HG03196 (cell line): ENCODE measurements around the gene TTC27.
A peak's percentile ranks its signal among the peaks of the same experiment; 100 is the strongest.

Experiments
- ATAC-seq: cut with Tn5 transposase; IDR thresholded peaks from one replicate; pipeline ENCODE4 v1.9.1; 2021; ENCODE audit not compliant: unreplicated experiment

TTC27 gene

DNA sequence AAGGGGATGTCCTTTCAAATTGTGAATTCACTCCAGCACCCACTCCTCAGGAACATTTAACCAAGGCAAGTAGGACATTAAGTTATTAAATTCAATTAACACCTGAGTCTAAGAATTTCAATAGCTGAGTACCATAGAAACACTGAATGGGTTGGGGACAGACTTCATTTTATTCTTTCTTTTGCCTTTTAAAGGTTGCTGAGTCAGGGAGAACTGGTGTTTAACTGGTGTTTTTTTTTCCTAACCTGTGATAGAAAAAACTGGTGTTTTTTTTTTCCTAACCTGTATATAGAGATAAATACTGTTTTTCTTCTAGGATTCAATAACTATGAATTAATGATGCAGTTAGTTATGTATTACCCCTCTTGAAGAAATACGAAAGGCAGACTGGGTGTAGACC lies 38.9 kb downstream of the TTC27 start:
- ATAC-seq: no peak

DNA sequence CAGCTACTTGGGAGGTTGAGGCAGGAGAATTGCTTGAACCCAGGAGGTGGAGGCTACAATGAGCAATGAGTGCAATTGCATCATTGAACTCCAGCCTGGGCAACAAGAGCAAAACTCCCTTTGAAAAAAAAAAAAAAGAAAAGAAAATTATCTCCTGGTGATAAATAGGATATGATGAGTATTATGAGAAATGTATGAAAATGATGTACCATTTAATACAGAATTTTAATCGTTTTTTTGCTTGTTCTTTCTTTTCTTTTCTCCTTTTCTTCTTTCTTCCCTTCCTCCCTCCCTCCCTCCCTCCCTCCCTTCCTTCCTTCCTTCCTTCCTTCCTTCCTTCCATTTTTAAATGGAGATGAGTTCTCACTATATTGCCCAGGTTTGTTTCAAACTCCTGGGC lies 40.4 kb downstream of the TTC27 start:
- no peak for ATAC-seq

DNA sequence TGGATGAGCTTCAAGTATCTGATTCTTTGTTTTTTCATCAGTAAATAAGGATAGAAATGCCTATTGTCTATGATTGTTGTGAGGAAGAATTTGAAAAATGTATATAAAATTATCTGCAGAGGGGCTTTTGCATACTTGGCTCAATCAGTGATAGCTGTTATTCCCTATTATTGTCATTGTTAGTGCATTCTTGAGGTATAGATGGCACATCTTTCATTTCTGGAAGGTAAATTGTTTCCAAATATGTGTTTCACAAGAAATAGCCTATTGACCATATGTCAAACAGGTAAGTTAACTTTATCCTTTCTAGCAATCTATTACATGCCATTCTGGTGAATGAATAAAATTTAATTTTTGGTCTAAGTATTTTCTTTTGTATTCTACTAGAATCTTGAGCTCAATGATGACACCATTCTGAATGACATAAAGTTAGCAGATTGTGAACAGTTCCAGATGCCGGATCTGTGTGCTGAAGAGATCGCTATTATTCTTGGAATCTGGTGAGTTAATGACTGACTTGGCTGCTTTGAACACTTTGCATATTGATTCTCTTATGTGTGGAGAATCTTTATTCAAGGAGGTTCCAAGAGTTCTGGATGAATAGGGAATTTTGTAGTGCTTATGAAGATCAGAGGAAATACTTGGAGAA lies 44.2 kb downstream of the TTC27 start:
- ATAC-seq: no peak

DNA sequence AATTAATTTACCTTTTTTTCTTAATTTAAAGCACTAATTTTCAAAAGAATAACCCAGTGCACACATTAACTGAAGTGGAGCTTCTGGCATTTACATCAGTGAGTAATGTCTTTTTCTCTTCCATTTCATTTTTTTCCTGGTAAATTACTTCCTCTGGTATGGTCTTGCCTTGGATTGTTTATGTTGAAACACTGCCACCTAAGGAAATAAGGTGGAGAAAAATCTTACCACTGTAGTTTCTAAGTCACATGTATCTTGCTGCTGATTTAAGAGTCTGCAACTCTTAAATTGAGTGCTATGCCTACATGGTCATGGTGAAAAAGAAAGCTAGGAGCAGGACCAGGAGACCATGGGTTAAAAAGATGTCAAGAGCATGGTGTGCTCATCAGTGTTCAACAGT lies 51.0 kb downstream of the TTC27 start:
- ATAC-seq: no peak

GRCh38 chr2:32680942-32681341 lies 53.1 kb downstream of the TTC27 start:
- ATAC-seq: no peak

DNA sequence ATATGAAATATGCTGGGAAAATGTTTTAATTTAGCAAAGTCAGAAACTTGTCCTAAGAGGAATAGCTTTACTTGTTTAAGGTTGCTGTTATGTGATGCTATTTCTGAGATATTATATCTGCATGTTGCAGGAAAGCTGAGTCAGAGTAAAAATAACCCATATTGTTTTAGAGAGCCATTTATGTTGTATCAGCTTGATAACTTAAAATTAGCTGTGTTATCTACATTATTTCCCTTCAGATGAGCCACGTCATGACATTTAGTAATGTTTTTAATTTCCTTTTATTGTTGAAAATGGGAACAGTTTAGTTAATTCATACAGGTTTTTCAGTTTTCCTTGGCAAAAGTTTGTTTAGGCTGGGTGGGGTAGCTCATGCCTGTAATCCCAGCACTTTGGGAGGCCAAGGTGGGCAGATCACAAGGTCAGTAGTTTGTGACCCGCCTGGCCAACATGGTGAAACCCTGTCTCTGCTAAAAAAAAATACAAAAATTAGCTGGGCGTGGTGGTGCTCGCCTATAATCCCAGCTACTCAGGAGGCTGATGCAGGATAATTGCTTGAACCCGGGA lies 55.8 kb downstream of the TTC27 start:
- no peak for ATAC-seq

GRCh38 chr2:32688541-32688940 lies 60.7 kb downstream of the TTC27 start:
- ATAC-seq: no peak

GRCh38 chr2:32691678-32692077 lies 63.8 kb downstream of the TTC27 start:
- ATAC-seq: no peak

GRCh38 chr2:32696439-32696838 lies 68.6 kb downstream of the TTC27 start:
- no peak for ATAC-seq

- no peak for ATAC-seq
Measured at GRCh38 chr2:32697156-32697555, 69.3 kb downstream of the TTC27 start.

DNA sequence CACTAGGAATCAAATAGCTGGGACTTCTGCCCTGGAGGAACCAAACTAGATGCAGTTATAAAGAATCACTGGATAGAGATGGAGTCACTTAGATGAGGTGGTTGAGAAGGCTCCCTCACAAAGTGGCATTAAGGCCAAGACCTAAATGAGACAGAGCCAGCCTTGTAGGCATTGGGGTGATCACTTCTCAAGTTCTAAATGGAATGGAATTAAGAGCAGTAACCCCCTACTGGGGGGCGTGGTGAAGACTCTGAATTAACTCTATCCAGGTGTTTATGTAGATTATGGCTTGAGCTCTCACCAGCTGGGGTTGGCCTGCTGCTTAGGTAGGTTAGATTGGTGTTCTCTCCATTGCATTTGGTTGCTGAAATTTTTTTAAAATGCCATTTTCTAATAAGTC lies 71.3 kb downstream of the TTC27 start:
- ATAC-seq: no peak

GRCh38 chr2:32701806-32702205 lies 74.0 kb downstream of the TTC27 start:
- no peak for ATAC-seq

DNA sequence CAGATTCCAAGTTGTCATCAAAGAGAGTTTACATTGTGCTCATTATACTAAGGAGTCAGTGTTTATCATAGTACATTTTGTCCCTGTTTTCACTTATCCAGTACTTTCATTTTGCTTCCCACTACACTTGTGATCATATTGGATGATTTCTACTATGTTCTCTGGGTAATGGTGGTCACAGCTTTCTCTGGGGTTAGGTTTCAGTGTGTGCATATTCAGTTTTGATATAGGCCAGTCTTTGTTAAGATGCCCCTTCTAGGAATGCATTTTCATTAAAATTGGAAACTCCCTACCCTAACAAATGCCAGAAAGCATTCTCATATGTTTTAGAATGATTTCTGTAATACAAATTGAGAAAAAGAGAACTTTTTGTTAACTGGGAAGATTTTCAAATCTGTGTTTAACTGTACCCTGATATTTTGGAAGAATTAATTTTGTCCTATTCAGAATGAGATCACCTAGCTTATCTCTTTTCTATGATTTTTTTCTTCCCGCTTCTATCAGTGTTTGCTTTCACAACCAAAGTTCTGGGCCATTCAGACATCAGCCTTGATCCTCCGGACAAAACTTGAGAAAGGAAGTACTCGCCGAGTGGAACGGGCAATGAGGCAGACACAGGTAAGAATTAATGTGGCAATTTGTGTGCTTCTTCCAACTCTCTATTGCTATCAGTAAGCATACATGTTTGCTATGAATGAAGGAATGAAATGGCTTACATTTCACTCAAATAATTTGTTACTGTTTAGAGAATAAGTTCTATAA lies 74.6 kb downstream of the TTC27 start:
- no peak for ATAC-seq

GRCh38 chr2:32706815-32707579 lies 79.1 kb downstream of the TTC27 start:
- no peak for ATAC-seq

DNA sequence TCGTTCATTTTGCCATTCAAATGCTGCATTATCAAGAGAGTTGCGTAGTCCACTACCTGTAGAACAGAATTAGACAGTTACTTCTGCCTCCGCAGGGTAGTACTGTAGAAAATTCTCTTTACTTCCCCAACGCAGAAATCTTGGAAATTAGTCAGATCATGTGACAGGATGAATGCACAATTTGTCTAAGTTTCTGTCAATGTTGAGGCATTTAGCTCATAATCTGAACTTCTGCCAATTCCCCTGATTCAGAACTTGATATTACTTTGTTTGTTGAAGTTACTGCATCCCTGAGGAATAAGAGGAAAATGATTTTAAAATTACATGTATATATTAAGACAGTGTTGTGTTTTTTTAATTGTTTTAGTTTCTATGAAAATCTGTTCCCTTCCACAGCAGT lies 83.4 kb downstream of the TTC27 start:
- no peak for ATAC-seq

DNA sequence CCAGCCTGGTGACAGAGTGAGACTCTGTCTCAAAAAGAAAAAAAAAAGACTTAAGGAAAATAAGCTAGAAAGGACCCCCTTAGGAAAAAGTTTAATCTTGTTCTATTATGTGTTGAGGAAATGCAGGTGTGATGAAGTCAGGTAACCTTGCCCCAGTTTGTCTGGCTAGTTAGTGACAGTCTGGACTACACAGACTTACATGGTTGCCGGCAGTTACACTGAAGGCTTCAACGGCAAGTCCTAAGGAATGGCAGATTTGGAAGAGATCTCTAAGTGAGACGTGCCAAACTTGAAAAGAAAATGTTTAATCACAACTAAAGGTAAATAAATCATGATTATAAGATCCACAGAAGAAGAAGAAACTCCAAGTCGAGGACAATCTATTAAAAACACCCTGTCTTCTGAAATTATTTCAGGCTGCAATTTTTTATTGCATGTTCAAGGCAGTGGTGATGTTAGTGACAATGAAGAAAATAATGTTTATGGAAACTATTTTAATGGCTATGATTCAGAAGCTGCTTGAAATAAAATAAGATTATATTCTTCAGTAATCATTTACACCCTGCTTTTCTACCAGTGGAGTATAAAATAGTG lies 84.2 kb downstream of the TTC27 start:
- no peak for ATAC-seq

- no peak for ATAC-seq
Measured at GRCh38 chr2:32712870-32713269, 85.0 kb downstream of the TTC27 start.

DNA sequence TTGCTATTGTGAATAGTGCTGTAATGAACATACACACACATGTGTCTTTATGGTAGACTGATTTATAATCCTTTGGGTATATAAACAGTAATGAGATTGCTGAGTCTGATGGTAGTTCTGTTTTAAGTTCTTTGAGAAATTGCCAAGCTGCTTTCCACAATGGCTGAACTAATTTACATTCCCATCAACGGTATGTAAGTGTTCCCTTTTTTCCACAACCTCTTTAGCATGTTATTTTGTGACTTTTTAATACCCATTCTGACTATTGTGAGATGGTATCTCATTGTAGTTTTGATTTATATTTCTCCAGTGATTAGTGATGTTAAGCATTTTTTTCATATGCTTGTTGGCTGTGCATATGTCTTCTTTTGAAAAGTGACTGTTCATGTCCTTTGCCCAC lies 86.7 kb downstream of the TTC27 start:
- no peak for ATAC-seq

DNA sequence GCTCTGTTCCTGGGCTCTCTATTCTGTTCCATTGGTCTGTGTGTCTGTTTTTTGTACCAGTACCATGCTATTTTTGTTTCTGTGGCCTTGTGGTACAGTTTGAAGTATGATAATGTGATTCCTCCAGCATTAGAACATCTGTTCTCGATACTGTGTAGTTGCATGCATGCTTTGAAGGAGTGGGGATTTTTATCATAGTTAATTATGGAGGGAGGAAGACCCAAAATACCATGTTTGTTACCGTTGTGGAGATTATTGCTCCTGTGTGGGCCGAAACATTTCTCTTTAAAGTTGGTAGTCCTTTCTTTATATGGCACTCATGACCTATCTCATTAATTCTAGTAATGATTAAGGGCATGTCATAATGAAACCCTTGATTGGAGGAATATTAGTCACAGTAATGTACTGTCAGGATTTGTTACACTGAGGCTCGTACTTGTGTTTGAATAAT lies 87.6 kb downstream of the TTC27 start:
- ATAC-seq: peak; percentile 80

GRCh38 chr2:32715981-32716380 lies 88.1 kb downstream of the TTC27 start:
- ATAC-seq: no peak

DNA sequence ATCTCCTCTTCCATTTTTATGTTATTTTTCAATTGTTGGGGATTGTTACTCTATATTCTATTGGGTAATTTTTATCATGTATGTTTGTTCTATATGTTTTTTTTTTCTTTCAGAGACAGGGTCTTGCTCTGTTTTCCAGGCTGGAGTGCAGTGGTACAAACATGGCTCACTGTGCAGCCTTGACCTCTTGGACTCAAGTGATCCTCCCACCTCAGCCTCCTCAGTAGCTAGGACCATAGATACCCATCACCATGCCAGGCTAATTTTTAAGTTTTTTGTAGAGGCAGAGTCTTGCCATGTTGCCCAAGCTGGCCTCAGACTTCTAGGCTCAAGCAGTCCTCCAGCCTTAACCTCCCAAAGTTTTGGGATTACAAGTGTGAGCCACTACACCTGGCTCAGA lies 88.7 kb downstream of the TTC27 start:
- no peak for ATAC-seq
